HFFc6 (cell line): ENCODE data around the gene DOCK2. TPM values are rescaled to one million over a fixed set of nuclear protein-coding genes. Genes with fewer than 3 reads are reported as not detected.
A peak's percentile ranks its signal among the peaks of the same experiment; 100 is the strongest.

Experiments
- DNase-seq: peaks from one replicate; pipeline ENCODE4 v3.0.0-alpha.2; 2018
- H3K27ac Mint-ChIP-seq: 2 replicates; pipeline ENCODE4 v1.8.0; 2020; ENCODE audit warnings: mild to moderate bottlenecking, mixed read lengths
- H3K27me3 Mint-ChIP-seq: 2 replicates; pipeline ENCODE4 v1.8.0; 2021; ENCODE audit warnings: mild to moderate bottlenecking, moderate library complexity, mixed read lengths; ENCODE audit not compliant: insufficient read depth
- H3K36me3 Mint-ChIP-seq: 2 replicates; pipeline ENCODE4 v1.8.0; 2021; ENCODE audit warnings: low read depth, mixed read lengths
- H3K4me1 Mint-ChIP-seq: 2 replicates; pipeline ENCODE4 v1.8.0; 2020; ENCODE audit warnings: low read depth, mixed read lengths
- H3K4me3 Mint-ChIP-seq: 2 replicates; pipeline ENCODE4 v1.8.0; 2020; ENCODE audit warnings: mild to moderate bottlenecking, moderate library complexity, mixed read lengths
- H3K9me3 Mint-ChIP-seq: 2 replicates; pipeline ENCODE4 v1.8.0; 2020; ENCODE audit warnings: mild to moderate bottlenecking, mixed read lengths
- CTCF ChIP-seq: fragments of 200-600 bp; sonication (generic); IDR thresholded peaks from 2 replicates; pipeline ENCODE4 v1.5.0; 2021; ENCODE audit warnings: antibody characterized with exemption, mild to moderate bottlenecking
- total RNA-seq, 6 experiments: library from RNA; stranded (reverse); fragmentation: NEBNext Ultra II Directional; extraction: Animal tissue kit (Norgen Biotek cat#: 25700); gene quantifications; 2 replicates in 1 of 6; 3 replicates in 5 of 6; pipeline ENCODE4 v1.2.3, GENCODE V29; 2021

Gene DOCK2
- total RNA-seq, 6 experiments from 2014 or later, result 1.4 to 6.5 (median 3.0) TPM

DNA sequence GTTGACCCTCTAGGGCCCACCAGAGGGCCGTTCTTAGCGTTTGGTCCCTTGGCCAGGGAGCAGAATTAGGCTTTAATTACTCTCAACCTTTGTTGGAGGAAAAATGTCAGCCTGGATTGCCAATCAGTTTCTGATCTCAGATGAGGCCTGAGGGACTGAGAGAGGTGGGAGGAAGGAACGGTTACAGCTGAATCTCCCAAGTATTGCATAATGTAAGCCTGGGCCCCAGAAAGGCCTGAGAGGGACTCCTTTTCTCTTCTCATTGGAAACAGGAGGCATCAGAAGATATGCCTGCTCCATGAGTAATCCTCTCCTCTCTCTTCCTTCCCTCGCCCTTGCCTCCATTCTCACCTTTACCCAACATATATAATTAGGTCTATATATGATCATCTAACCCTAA lies 237.5 kb downstream of the DOCK2 start:
- no peak overlapping the region for H3K4me3 Mint-ChIP-seq
- H3K36me3 Mint-ChIP-seq, result peaks cover 62% of the 10 kb centered on the region
- no peaks in the 10 kb centered on the region for H3K27me3 Mint-ChIP-seq
- H3K4me1 Mint-ChIP-seq, result peaks cover 36% of the 10 kb centered on the region
- no peaks in the 10 kb centered on the region for H3K9me3 Mint-ChIP-seq
- TF ChIP-seq CTCF, result no peak
- H3K27ac Mint-ChIP-seq, result no peak overlapping the region
- DNase-seq, result no peak

- TF ChIP-seq CTCF, result no peak
- Mint-ChIP-seq H3K9me3 (no peaks in the 10 kb centered on the region), H3K4me3 (no peak overlapping the region), H3K27ac (peak overlapping the region; percentile 47), H3K36me3 (peaks cover 61% of the 10 kb centered on the region), H3K4me1 (peaks cover 32% of the 10 kb centered on the region), H3K27me3 (no peaks in the 10 kb centered on the region)
- peak; percentile 9 for DNase-seq
These were observed 238.1 kb downstream of the DOCK2 start for GRCh38 chr5:169875091-169875728.

GRCh38 chr5:169875731-169876130 lies 238.7 kb downstream of the DOCK2 start:
- Mint-ChIP-seq H3K4me3 (no peak overlapping the region), H3K27me3 (no peaks in the 10 kb centered on the region), H3K36me3 (peaks cover 67% of the 10 kb centered on the region), H3K9me3 (no peaks in the 10 kb centered on the region), H3K4me1 (peaks cover 29% of the 10 kb centered on the region), H3K27ac (peak overlapping the region; percentile 47)
- no peak for DNase-seq
- no peak for TF ChIP-seq CTCF

GRCh38 chr5:169876386-169876785 lies 239.3 kb downstream of the DOCK2 start:
- Mint-ChIP-seq H3K9me3 (no peaks in the 10 kb centered on the region), H3K4me3 (no peak overlapping the region), H3K27me3 (no peaks in the 10 kb centered on the region), H3K36me3 (peaks cover 72% of the 10 kb centered on the region), H3K4me1 (peaks cover 33% of the 10 kb centered on the region), H3K27ac (peak overlapping the region; percentile 47)
- peak; percentile 19 for DNase-seq
- TF ChIP-seq CTCF, result no peak

DNA sequence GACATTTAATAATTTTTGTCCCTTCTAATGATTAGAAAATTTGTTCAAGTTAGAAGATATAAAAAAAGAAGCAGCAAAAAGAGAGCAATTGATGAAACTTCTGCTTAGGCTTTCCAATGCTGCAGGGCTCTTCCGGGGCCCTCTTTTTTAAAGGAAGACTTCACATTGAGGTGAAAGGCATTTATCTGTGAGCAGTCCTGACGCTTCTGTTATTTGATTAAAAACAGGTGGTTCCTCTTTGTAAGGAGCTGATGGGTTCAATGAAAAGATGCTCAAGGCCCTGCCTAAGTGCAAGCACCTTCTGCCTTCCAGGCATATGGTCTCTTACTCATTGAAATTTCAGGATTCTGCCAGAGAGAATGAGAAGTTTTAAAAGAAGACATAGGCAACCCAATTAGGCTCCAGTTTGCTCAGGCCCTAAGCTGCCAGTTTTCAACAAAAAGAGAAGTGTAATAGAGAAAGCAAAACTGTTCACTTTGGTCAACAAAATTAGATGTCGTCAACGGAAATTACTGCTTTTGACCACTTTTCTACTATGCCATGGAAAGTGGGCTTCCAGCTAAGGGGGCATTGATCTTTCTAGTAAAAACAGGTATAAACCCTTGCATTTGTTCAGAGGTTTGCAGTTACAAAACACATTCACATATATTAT lies 243.1 kb downstream of the DOCK2 start:
- H3K27me3 Mint-ChIP-seq, result no peaks in the 10 kb centered on the region
- H3K9me3 Mint-ChIP-seq, result no peaks in the 10 kb centered on the region
- no peak overlapping the region for H3K4me3 Mint-ChIP-seq
- no peak for DNase-seq
- H3K36me3 Mint-ChIP-seq, result peaks cover 85% of the 10 kb centered on the region
- H3K4me1 Mint-ChIP-seq, result peaks cover 39% of the 10 kb centered on the region
- TF ChIP-seq CTCF, result no peak
- no peak overlapping the region for H3K27ac Mint-ChIP-seq
